ENCODE data around the gene SLC22A13. TPM values are rescaled to one million over a fixed set of nuclear protein-coding genes. Genes with fewer than 3 reads are reported as not detected.

The SLC22A13 gene
- total and polyA plus RNA-seq, 9 of the 15 experiments (the other 6 are each of a cell fraction or from before 2014, with no cell fraction given), result 0.09 to 0.49 (median 0.17) TPM; not detected in 3

- TF ChIP-seq SOX6 (IDR thresholded peaks at IDR 0.05) (peak; percentile 99), KDM2B (CRISPR knock-in tag; IDR thresholded peaks at IDR 0.05) (no peak), HDAC8 (tag; IDR thresholded peaks at IDR 0.05) (no peak), KLF10 (CRISPR knock-in tag; IDR thresholded peaks at IDR 0.05) (no peak), TCF7 (IDR thresholded peaks at IDR 0.05; ENCODE audit: borderline replicate concordance) (no peak), TEAD4 (IDR thresholded peaks at IDR 0.05; ENCODE audit: low read length) (peak; percentile 41; the same call in 1 of the 2 replicates), TEAD4 (CRISPR knock-in tag; IDR thresholded peaks at IDR 0.05; ENCODE audit: borderline replicate concordance) (no peak), KLF1 (tag; IDR thresholded peaks at IDR 0.05) (no peak), PRPF4 (IDR thresholded peaks at IDR 0.05; ENCODE audit: insufficient read depth, low read depth, low read length, poor library complexity, severe bottlenecking) (no peak), ZNF785 (CRISPR knock-in tag; IDR thresholded peaks at IDR 0.05) (no peak), CSDE1 (IDR thresholded peaks at IDR 0.05) (no peak), GTF2B (IDR thresholded peaks at IDR 0.05; ENCODE audit: extremely low read depth, insufficient read length) (no peak), ELK3 (CRISPR knock-in tag; IDR thresholded peaks at IDR 0.05) (no peak), FOS (IDR thresholded peaks at IDR 0.05; ENCODE audit: extremely low read depth, insufficient read length) (peak; percentile 65), HMG20B (CRISPR knock-in tag; IDR thresholded peaks at IDR 0.05) (no peak), MYC (IDR thresholded peaks at IDR 0.05; ENCODE audit: low read depth, low read length) (no peak), MYC (CRISPR knock-in tag; IDR thresholded peaks at IDR 0.05; ENCODE audit: borderline replicate concordance, low read depth) (no peak), FOXJ2 (tag; IDR thresholded peaks at IDR 0.05) (no peak), ZNF280A (IDR thresholded peaks at IDR 0.05; ENCODE audit: low read depth, partially characterized antibody) (peak; percentile 69), FOSL1 (tag; conservative IDR thresholded peaks at IDR 0.05) (peak; percentile 100), HNRNPK (IDR thresholded peaks at IDR 0.05; ENCODE audit: low read depth, low read length, poor library complexity, severe bottlenecking) (no peak), RBM14 (IDR thresholded peaks at IDR 0.05; ENCODE audit: borderline replicate concordance, insufficient read depth, low read depth, low read length) (no peak), C11orf30 (IDR thresholded peaks at IDR 0.05; ENCODE audit: low read depth) (peak; percentile 86)
- TF ChIP-seq, protein P1, sequence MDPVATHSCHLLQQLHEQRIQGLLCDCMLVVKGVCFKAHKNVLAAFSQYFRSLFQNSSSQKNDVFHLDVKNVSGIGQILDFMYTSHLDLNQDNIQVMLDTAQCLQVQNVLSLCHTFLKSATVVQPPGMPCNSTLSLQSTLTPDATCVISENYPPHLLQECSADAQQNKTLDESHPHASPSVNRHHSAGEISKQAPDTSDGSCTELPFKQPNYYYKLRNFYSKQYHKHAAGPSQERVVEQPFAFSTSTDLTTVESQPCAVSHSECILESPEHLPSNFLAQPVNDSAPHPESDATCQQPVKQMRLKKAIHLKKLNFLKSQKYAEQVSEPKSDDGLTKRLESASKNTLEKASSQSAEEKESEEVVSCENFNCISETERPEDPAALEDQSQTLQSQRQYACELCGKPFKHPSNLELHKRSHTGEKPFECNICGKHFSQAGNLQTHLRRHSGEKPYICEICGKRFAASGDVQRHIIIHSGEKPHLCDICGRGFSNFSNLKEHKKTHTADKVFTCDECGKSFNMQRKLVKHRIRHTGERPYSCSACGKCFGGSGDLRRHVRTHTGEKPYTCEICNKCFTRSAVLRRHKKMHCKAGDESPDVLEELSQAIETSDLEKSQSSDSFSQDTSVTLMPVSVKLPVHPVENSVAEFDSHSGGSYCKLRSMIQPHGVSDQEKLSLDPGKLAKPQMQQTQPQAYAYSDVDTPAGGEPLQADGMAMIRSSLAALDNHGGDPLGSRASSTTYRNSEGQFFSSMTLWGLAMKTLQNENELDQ (CRISPR knock-in tag; IDR thresholded peaks at IDR 0.05; ENCODE audit: borderline replicate concordance), result no peak
These were observed 61.9 kb downstream of the SLC22A13 start (continued) for GRCh38 chr3:38327335-38328009.

Data from K562 (cell line).